Panc1 (cell line): ENCODE data around the gene GRID1. TPM values are rescaled to one million over a fixed set of nuclear protein-coding genes. Genes with fewer than 3 reads are reported as not detected.

Experiments
- ATAC-seq: fragments of 200-7000 bp; cut with Tn5 transposase; 2 replicates; pipeline ENCODE4 v1.9.1; 2020; ENCODE audit warnings: mild to moderate bottlenecking, moderate library complexity
- BruUV-seq: library from RNA; stranded (reverse); fragments of 400-500 nt; replicated peaks from 2 replicates; lab custom pipeline; 2021; lab: Mats Ljungman, UMichigan
- CTCF ChIA-PET: fragments of 300-600 bp; sonication (Branson Sonifier 250); formaldehyde crosslinking; loops from one replicate; lab custom pipeline; 2022; ENCODE audit warnings: antibody characterized with exemption; lab: Charles Lee
- POLR2A ChIA-PET: fragments of 300-600 bp; sonication (Branson Sonifier 250); formaldehyde crosslinking; loops from one replicate; lab custom pipeline; 2022; ENCODE audit warnings: antibody characterized with exemption; lab: Charles Lee
- DNase-seq: peaks from one replicate; pipeline ENCODE4 v3.0.0-alpha.2; 2010; ENCODE audit warnings: low read depth, low spot score
- H3K27ac ChIP-seq: 2 replicates; pipeline ENCODE4 v1.5.1; 2011; ENCODE audit warnings: mild to moderate bottlenecking, low read length, inconsistent platforms
- H3K27me3 ChIP-seq: fragments of 200-500 bp; sonication (Bioruptor generic); 2 replicates; pipeline ENCODE4 v1.6.0; 2014; ENCODE audit warnings: low read length, inconsistent platforms; ENCODE audit not compliant: control insufficient read depth, insufficient read depth
- H3K36me3 ChIP-seq: fragments of 200-500 bp; sonication (Bioruptor generic); 2 replicates; pipeline ENCODE4 v1.5.1; 2014; ENCODE audit warnings: inconsistent platforms, mild to moderate bottlenecking, low read length, moderate library complexity; ENCODE audit not compliant: control insufficient read depth, insufficient read depth
- H3K4me1 ChIP-seq: 2 replicates; pipeline ENCODE4 v1.5.1; 2011; ENCODE audit warnings: inconsistent platforms, mild to moderate bottlenecking, low read length, moderate library complexity; ENCODE audit not compliant: control insufficient read depth, insufficient read depth
- H3K4me3 ChIP-seq, 2 experiments: 2 replicates each; pipeline ENCODE4 v1.5.1; 2011 to 2012; ENCODE audit warnings: low read depth in 2 of 2, low read length in 2 of 2, mild to moderate bottlenecking in 2 of 2, inconsistent platforms in 1 of 2, moderate library complexity in 1 of 2
- H3K9me3 ChIP-seq: fragments of 200-500 bp; sonication (Bioruptor generic); 2 replicates; pipeline ENCODE4 v1.5.1; 2014; ENCODE audit warnings: low read depth, mild to moderate bottlenecking, inconsistent platforms, low read length, moderate library complexity; ENCODE audit not compliant: control insufficient read depth, insufficient read depth
- POLR2AphosphoS5 ChIP-seq: IDR thresholded peaks from 2 replicates; pipeline ENCODE4 v1.6.1; 2012; ENCODE audit warnings: mild to moderate bottlenecking, low read depth, low read length, moderate library complexity
- REST ChIP-seq, 2 experiments: IDR thresholded peaks; 2 replicates each; pipeline ENCODE4 v1.6.1; 2011 to 2012; ENCODE audit warnings: low read depth in 2 of 2, control low read depth in 1 of 2, low read length in 1 of 2, mild to moderate bottlenecking in 1 of 2, moderate library complexity in 1 of 2; ENCODE audit not compliant: insufficient read depth in 1 of 2
- SIN3A ChIP-seq: IDR thresholded peaks from 2 replicates; pipeline ENCODE4 v1.6.1; 2012; ENCODE audit warnings: low read depth, mild to moderate bottlenecking, low read length, moderate library complexity, borderline replicate concordance; ENCODE audit not compliant: insufficient read depth
- TCF7L2 ChIP-seq: IDR thresholded peaks from 2 replicates; pipeline ENCODE4 v1.6.1; 2011; ENCODE audit warnings: mild to moderate bottlenecking, low read depth, low read length, inconsistent platforms
- in situ Hi-C: cut with HindIII; loops from 2 replicates; pipeline ENCODE4 v1.10.0; 2016; ENCODE audit warnings: low sequenced_read_pairs, low pct_unique_long_range_greater_than_20kb
- intact Hi-C: fragments of 100-400 bp; cut with micrococcal nuclease; formaldehyde crosslinking; loops from one replicate; pipeline ENCODE4 v1.10.0; 2022; ENCODE audit not compliant: unreplicated experiment
- total RNA-seq: library from RNA; stranded (reverse); gene quantifications from one replicate; pipeline ENCODE4 v1.2.1, GENCODE V29; 2021; ENCODE audit not compliant: unreplicated experiment
- TF ChIP-seq, protein P1 (sequence below): fragments of 450-650 bp; IDR thresholded peaks from 2 replicates; pipeline ENCODE4 v1.5.1; 2017; ENCODE audit warnings: mild to moderate bottlenecking

Gene GRID1
- total RNA-seq, 1 experiment from 2014 or later: 2.3 TPM

- no peak for TF ChIP-seq REST (IDR thresholded peaks at IDR 0.05; ENCODE audit: insufficient read depth in 1 of 2, low read depth in 2 of 2, low read length in 1 of 2)
- TF ChIP-seq TCF7L2: no peak
- TF ChIP-seq, protein P1, sequence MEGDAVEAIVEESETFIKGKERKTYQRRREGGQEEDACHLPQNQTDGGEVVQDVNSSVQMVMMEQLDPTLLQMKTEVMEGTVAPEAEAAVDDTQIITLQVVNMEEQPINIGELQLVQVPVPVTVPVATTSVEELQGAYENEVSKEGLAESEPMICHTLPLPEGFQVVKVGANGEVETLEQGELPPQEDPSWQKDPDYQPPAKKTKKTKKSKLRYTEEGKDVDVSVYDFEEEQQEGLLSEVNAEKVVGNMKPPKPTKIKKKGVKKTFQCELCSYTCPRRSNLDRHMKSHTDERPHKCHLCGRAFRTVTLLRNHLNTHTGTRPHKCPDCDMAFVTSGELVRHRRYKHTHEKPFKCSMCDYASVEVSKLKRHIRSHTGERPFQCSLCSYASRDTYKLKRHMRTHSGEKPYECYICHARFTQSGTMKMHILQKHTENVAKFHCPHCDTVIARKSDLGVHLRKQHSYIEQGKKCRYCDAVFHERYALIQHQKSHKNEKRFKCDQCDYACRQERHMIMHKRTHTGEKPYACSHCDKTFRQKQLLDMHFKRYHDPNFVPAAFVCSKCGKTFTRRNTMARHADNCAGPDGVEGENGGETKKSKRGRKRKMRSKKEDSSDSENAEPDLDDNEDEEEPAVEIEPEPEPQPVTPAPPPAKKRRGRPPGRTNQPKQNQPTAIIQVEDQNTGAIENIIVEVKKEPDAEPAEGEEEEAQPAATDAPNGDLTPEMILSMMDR: no peak
- intact Hi-C loops: no loop called here
- no TSS peak for BruUV-seq
Measured at GRCh38 chr10:86342111-86342863, 24.3 kb downstream of the GRID1 start.

DNA sequence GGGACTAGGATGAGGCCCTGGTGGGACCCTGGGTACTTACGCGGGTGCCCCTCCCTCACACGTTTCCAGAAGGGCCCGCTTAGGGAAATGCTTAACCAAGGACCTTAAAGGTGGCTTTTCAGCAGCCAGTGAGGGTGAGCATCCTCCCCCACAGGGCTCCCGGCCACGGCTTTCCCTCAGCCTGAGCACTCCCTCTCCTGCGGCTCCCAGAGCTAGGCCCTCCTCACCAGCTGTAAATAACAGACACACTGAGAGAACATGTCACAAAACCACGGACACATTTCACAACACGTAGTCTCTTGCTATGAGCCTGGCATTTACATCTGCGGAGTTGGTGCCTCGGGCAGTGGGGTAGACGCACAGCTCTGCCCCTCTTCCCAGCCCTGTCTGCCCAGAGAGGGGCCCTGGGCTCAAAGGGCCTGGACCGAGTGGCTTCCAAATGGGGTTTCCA lies 25.2 kb downstream of the GRID1 start:
- Histone ChIP-seq H3K4me1 (no peaks in the 10 kb centered on the region), H3K27me3 (no peaks in the 10 kb centered on the region), H3K36me3 (no peaks in the 10 kb centered on the region), H3K9me3 (no peaks in the 10 kb centered on the region), H3K4me3 (no peak overlapping the region), H3K27ac (no peak overlapping the region)
- ChIA-PET CTCF (no interaction called here), POLR2A (no interaction called here)
- intact Hi-C loops (no loop called here), in situ Hi-C loops (no loop called here)
- BruUV-seq: no TSS peak
- TF ChIP-seq REST (IDR thresholded peaks at IDR 0.05; ENCODE audit: insufficient read depth in 1 of 2, low read depth in 2 of 2, low read length in 1 of 2) (no peak), TCF7L2 (no peak), SIN3A (no peak), POLR2AphosphoS5 (no peak)
- TF ChIP-seq, protein P1: no peak
- ATAC-seq (no peak), DNase-seq (no peak)

More at GRCh38 chr10:86342111-86342863, 24.3 kb downstream of the GRID1 start:
- CTCF ChIA-PET: no interaction called here
- POLR2A ChIA-PET: no interaction called here
- Histone ChIP-seq H3K9me3 (no peaks in the 10 kb centered on the region), H3K27ac (no peak overlapping the region), H3K36me3 (no peaks in the 10 kb centered on the region), H3K4me1 (no peaks in the 10 kb centered on the region), H3K4me3 (no peak overlapping the region), H3K27me3 (no peaks in the 10 kb centered on the region)
- DNase-seq (no peak), ATAC-seq (no peak)
- in situ Hi-C loops: no loop called here
